Endothelial cell of umbilical vein (primary cell): ENCODE measurements around the gene ATXN1. TPM values are rescaled to one million over a fixed set of nuclear protein-coding genes. Genes with fewer than 3 reads are reported as not detected.

Experiments used
- BruUV-seq: library from RNA; stranded (reverse); fragments of 400-500 nt; replicated peaks from 2 replicates; lab custom pipeline; 2021; lab: Mats Ljungman, UMichigan
- CTCF ChIA-PET: fragments of 300-600, 350-600 bp; sonication (Branson Sonifier 250); formaldehyde crosslinking; loops from one replicate; lab custom pipeline; 2021; ENCODE audit warnings: antibody characterized with exemption, inconsistent platforms; lab: Charles Lee
- POLR2A ChIA-PET: fragments of 300-600, 350-600 bp; sonication (Branson Sonifier 250); formaldehyde crosslinking; loops from one replicate; lab custom pipeline; 2021; ENCODE audit warnings: antibody characterized with exemption, inconsistent platforms; lab: Charles Lee
- DNase-seq: peaks from one replicate; pipeline ENCODE4 v3.0.0-alpha.2; 2011; ENCODE audit warnings: low read depth, low spot score
- FAIRE-seq: peaks from 2 replicates; lab custom pipeline; 2011; peaks lifted over from hg19 to GRCh38; lab: Jason Lieb, UNC
- H2AFZ ChIP-seq: 2 replicates; pipeline ENCODE4 v1.6.0; 2012; ENCODE audit warnings: low read depth, low read length, control low read depth, inconsistent platforms
- H3K27ac ChIP-seq: 2 replicates; pipeline ENCODE4 v1.5.1; 2011; ENCODE audit warnings: low read depth, mild to moderate bottlenecking, control low read depth, low read length, moderate library complexity; ENCODE audit not compliant: insufficient read depth
- H3K27me3 ChIP-seq, 2 experiments: 2 replicates each; pipeline versions ENCODE4 v1.6.0 to v1.6.1; 2011; ENCODE audit warnings: low read length in 2 of 2, mixed read lengths in 1 of 2; ENCODE audit not compliant: control insufficient read depth in 2 of 2, insufficient read depth in 2 of 2
- H3K36me3 ChIP-seq, 2 experiments: 2 replicates in 1 of 2; 3 replicates in 1 of 2; pipeline ENCODE4 v1.5.1; 2011; ENCODE audit warnings: low read length in 2 of 2, mild to moderate bottlenecking in 1 of 2, moderate library complexity in 1 of 2; ENCODE audit not compliant: control insufficient read depth in 2 of 2, insufficient read depth in 2 of 2; ENCODE audit errors: extremely low read depth in 1 of 2
- H3K4me1 ChIP-seq: 3 replicates; pipeline ENCODE4 v1.5.1; 2011; ENCODE audit warnings: mild to moderate bottlenecking, low read length; ENCODE audit not compliant: control insufficient read depth, insufficient read depth; ENCODE audit errors: extremely low read depth
- H3K4me2 ChIP-seq: 2 replicates; pipeline ENCODE4 v1.6.1; 2011; ENCODE audit warnings: low read length, control low read depth, mixed read lengths; ENCODE audit not compliant: insufficient read depth
- H3K4me3 ChIP-seq, 3 experiments: fragments of 200-600 bp in 1 of 3; sonication (generic), shearing (Covaris generic) in 1 of 3; replicated peaks in 1 of 3; 2 replicates each; pipeline ENCODE4 v1.5.1; 2011 to 2016; ENCODE audit warnings: control low read depth in 3 of 3, low read length in 3 of 3, mild to moderate bottlenecking in 2 of 3, inconsistent platforms in 1 of 3, low read depth in 1 of 3, moderate library complexity in 1 of 3; ENCODE audit not compliant: insufficient read depth in 1 of 3
- H3K79me2 ChIP-seq: 2 replicates; pipeline ENCODE4 v1.6.0; 2012; ENCODE audit warnings: low read length, inconsistent platforms; ENCODE audit not compliant: control insufficient read depth, insufficient read depth
- H3K9ac ChIP-seq: replicated peaks from 2 replicates; pipeline ENCODE3; 2011; ENCODE audit warnings: low read length, control low read depth; ENCODE audit not compliant: insufficient read depth; ENCODE audit errors: extremely low read depth
- H3K9me1 ChIP-seq: replicated peaks from 3 replicates; pipeline ENCODE4 v1.6.0; 2011; ENCODE audit warnings: mild to moderate bottlenecking, low read length; ENCODE audit not compliant: control insufficient read depth, insufficient read depth; ENCODE audit errors: extremely low read depth
- H3K9me3 ChIP-seq: replicated peaks from 2 replicates; pipeline ENCODE4 v1.5.1; 2012; ENCODE audit warnings: low read length, inconsistent platforms; ENCODE audit not compliant: control insufficient read depth, insufficient read depth
- H4K20me1 ChIP-seq: replicated peaks from 2 replicates; pipeline ENCODE3; 2011; ENCODE audit warnings: mild to moderate bottlenecking, low read length; ENCODE audit not compliant: control insufficient read depth, insufficient read depth; ENCODE audit errors: extremely low read depth
- CTCF ChIP-seq, 2 donors: IDR thresholded peaks; 1 replicate in 1 of 2; 2 replicates in 1 of 2; pipeline ENCODE4 v1.5.1; 2011; ENCODE audit warnings: low read length in 2 of 2, mild to moderate bottlenecking in 2 of 2, moderate library complexity in 2 of 2, control low read depth in 1 of 2, inconsistent platforms in 1 of 2, low read depth in 1 of 2; ENCODE audit not compliant: insufficient read depth in 1 of 2; ENCODE audit errors: extremely low read depth in 1 of 2
- EZH2 ChIP-seq: IDR thresholded peaks from 2 replicates; pipeline ENCODE4 v1.6.1; 2012; ENCODE audit warnings: borderline replicate concordance, low read depth, mild to moderate bottlenecking, moderate library complexity, low read length, inconsistent platforms; ENCODE audit not compliant: severe bottlenecking
- GATA2 ChIP-seq: IDR thresholded peaks from 2 replicates; pipeline ENCODE4 v1.7.0; 2011; ENCODE audit warnings: low read depth, mild to moderate bottlenecking, moderate library complexity, mixed read lengths, low read length; ENCODE audit not compliant: insufficient read length, insufficient read depth
- JUN ChIP-seq: IDR thresholded peaks from 2 replicates; pipeline ENCODE4 v1.6.1; 2011; ENCODE audit warnings: borderline replicate concordance, low read depth; ENCODE audit not compliant: insufficient read length, insufficient read depth
- MAX ChIP-seq: IDR thresholded peaks from 2 replicates; pipeline ENCODE4 v1.6.1; 2011; ENCODE audit not compliant: insufficient read depth, insufficient read length
- MYC ChIP-seq: IDR thresholded peaks from one replicate; pipeline ENCODE4 v1.6.1; 2011; ENCODE audit warnings: mild to moderate bottlenecking, low read depth, low read length
- dilution Hi-C: fragments of 300-500 bp; cut with MboI; formaldehyde crosslinking; loops from one replicate; pipeline ENCODE4 v1.15.0; 2019; ENCODE audit warnings: low sequenced_read_pairs; ENCODE audit not compliant: extremely low pct_ligation_motif_present
- intact Hi-C: fragments of 100-400 bp; cut with micrococcal nuclease; formaldehyde crosslinking; loops from one replicate; pipeline ENCODE4 v1.10.0; 2022
- polyA plus RNA-seq, 4 experiments: library from polyadenylated mRNA; depleted of rRNA in 3 of 4; stranded (reverse) in 3 of 4; unstranded in 1 of 4; fragments of >200 nt; gene quantifications; 2 replicates each; pipeline versions ENCODE4 v1.2.1 to v1.2.3, GENCODE V29; 2011 to 2012; ENCODE audit warnings: missing spikeins in 1 of 4
- total RNA-seq: library from RNA; stranded (reverse); gene quantifications from 2 replicates; pipeline ENCODE4 v1.2.3, GENCODE V29; 2021

Gene ATXN1
- total and polyA plus RNA-seq, 2 donors (not counting 3 experiments of a cell fraction or from before 2014, with no cell fraction given), result 16.4 to 33.0 TPM

DNA sequence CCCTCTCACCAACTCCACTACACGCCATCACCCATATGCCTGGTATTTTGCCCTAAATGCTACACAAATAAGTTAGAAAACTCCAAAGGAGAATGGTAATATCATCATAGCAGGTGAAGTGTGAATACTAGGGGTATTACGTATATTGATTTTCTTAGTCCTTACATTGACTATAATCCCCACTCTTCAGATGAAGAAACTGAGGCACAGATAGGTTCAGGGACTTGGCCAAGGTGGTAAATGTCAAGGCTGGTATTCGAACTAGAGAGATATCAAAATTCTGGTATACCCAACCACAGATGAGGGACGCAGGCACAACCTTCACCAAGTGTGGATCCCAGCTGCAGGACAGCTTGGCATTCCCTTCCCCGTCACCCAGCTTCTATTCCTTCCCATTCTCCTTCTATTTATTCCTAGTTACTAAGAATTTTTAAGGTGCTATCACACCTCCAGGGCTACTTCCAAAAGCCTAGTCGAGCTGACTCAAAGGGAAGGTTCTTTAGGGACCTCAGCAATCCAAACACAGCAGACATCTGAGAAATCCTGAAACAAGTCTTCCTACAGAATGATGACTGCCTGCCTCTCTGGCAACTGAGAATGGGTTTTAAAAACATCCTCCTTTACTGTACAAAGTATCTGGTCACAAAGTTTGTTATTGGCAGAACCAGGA, 32.6 kb downstream of the ATXN1 start:
- POLR2A ChIA-PET, result interaction anchor here (0.9 kb wide), 1 partner anchor 8 kb away, joined by 4 read pairs; no protein-coding TSS in a partner anchor
- no peak for TF ChIP-seq GATA2
- TF ChIP-seq MAX, result no peak
- TF ChIP-seq CTCF (IDR thresholded peaks at IDR 0.05; ENCODE audit: extremely low read depth in 1 of 2, insufficient read depth in 1 of 2, low read depth in 1 of 2, low read length in 2 of 2), result no peak
- no peak for TF ChIP-seq JUN
- TF ChIP-seq MYC, result no peak
- no peak for TF ChIP-seq EZH2
- Histone ChIP-seq H3K79me2 (no peaks in the 10 kb centered on the region), H4K20me1 (no peaks in the 10 kb centered on the region), H3K9me1 (no peaks in the 10 kb centered on the region), H3K4me3 (no peak overlapping the region), H2AFZ (no peak overlapping the region), H3K4me2 (no peak overlapping the region), H3K36me3 (no peaks in the 10 kb centered on the region), H3K4me1 (peaks cover 42% of the 10 kb centered on the region), H3K9me3 (no peaks in the 10 kb centered on the region), H3K27ac (no peak overlapping the region), H3K27me3 (no peaks in the 10 kb centered on the region), H3K9ac (no peak overlapping the region)
- CTCF ChIA-PET, result interaction anchor here (7.6 kb wide), 1 partner anchor 9 kb away, joined by 44 read pairs; no protein-coding TSS in a partner anchor
- FAIRE-seq (no peak), DNase-seq (no peak)
- intact Hi-C loops (no loop called here), dilution Hi-C loops (no loop called here)
- no TSS peak for BruUV-seq
